GM19467 (cell line): Measurements from ENCODE around the gene MALRD1.

Experiments used
- ATAC-seq: cut with Tn5 transposase; IDR thresholded peaks from one replicate; pipeline ENCODE4 v1.9.1; 2021; ENCODE audit warnings: mild to moderate bottlenecking, moderate library complexity; ENCODE audit not compliant: unreplicated experiment

MALRD1 gene

GRCh38 chr10:19212590-19212989, 164.0 kb downstream of the MALRD1 start:
- no peak for ATAC-seq

DNA sequence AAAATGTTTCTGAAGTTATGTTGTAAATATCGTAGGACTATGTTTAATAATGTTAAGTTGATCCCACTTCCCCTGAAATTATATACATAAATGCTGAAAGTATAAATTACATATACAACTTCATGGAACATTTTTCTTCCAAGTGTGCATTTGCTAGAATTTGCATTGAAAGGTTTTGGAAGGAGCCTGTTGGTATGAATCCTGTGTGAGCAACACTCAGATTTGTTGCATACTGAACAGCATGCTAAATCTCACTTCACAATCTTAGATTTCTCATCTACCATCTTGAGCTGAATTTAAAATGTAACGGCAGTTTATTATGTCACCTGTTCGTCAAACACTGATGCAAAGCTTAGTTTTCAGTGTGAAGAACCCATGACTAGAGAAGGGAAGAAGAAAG, 172.6 kb downstream of the MALRD1 start:
- no peak for ATAC-seq

DNA sequence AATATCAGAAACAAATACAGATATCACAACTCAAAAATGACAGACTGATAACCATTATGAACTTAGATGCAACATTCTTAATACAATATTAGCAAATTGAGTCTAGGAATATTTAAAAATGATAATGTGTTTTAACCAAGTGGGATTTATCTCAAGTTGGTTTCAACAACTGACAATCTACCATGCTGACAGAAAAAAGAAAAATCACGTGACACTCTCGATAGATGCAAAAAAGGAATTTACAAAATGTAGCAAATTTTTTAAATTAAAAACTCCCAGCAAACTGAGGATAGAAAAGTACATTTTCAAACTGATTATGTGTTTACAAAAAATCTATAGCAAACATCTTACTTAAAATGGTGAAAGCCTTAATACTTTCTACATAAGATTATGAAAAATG, 177.4 kb downstream of the MALRD1 start:
- no peak for ATAC-seq

GRCh38 chr10:19231034-19231433, 182.4 kb downstream of the MALRD1 start:
- no peak for ATAC-seq

- no peak for ATAC-seq
These were observed 197.5 kb downstream of the MALRD1 start for GRCh38 chr10:19245889-19246752.

- ATAC-seq: no peak
These were observed 199.2 kb downstream of the MALRD1 start for GRCh38 chr10:19247843-19248242.

DNA sequence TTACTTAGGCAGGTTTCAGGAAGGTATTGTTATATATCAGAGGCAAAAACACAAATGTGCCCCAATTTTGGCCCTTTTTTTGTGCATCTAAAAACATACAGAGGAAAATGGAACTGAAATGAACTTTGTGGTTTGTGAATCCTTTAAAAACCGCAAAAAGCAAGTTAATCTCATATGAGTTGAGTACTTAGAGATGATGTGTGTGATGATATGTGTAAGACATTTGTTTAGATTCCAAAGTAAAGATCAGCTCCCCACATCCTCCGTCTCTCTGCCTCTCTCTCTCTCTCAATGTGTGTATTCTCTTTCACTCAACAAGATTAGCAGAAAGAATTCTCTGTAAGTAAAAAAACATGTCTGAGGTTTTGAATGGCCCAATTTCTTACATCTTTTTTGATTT, 201.9 kb downstream of the MALRD1 start:
- ATAC-seq: no peak

- ATAC-seq: no peak
These were observed 203.9 kb downstream of the MALRD1 start for GRCh38 chr10:19252531-19252930.

GRCh38 chr10:19256331-19256730, 207.7 kb downstream of the MALRD1 start:
- ATAC-seq: no peak

DNA sequence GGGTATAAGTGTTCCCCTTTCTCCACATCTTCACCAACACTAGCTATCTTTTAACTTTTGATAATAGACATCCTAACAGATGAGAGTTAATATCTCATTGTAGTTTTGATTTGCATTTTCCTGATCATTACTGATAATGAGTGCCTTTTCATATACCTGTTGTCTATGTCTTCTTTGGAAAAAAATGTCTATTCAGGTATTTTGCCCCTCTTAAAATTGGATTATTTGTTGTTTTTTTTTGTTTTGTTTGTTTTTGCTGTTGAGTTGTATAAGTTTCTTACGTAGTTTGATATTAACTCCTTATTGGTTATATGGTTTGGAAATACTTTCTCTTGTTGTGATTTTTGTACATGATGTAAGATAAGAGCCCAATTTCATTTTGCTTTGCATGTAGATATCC, 214.7 kb downstream of the MALRD1 start:
- no peak for ATAC-seq

DNA sequence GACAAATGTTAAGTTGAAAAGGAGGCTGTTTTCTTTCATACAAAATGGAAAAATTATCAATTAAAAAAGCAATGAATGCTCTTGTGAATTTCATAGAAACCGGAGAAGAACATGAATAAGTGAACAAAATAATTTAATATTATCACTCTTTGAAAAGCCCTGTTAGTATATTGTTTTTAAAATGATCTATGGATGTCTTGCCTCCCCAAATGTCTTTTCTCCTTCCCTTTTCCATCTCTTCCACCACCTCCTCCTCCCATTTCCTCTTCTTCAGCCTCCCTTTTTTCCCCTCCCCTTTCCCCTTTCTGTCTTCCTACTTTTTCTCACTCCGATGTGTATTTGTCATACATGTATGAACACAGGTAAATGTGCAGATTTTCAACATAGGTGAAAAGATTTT, 234.7 kb downstream of the MALRD1 start:
- no peak for ATAC-seq

DNA sequence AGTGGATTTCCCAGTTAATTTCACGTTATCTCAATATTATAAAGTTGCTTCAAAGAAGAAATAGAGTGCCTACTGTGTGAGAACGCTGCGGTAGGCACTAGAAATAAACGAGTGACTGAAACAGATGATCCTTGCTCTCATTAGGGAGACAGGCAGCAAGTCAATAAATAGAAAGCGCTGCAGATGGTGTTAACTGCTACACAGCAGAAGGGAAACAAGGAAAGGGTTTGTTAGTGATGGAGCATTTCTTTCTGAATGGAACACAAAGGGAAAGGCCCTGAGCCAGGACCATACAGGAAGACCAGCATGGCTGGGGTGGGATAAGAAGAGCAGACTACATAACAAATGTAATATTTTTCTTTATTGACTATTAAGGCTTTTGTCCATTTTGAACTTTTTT, 235.2 kb downstream of the MALRD1 start:
- no peak for ATAC-seq

DNA sequence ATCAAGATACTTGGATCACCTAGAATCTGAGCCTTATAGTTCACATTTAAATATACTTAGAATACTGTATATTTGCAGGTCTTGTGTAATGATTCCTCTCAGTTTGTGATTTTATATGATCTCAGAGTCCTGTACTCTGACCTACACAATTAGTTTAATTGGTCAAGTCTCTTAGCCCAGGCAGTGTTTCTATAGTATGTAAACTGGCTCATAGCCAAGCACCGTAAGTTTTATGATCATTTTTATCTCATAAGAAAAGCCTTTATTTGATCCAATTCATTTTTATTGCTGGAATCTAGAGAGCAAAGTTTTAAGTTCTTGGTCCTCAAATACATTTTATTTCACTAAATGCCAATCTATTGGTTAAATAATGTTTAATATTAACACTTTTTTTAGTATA, 242.2 kb downstream of the MALRD1 start:
- no peak for ATAC-seq

DNA sequence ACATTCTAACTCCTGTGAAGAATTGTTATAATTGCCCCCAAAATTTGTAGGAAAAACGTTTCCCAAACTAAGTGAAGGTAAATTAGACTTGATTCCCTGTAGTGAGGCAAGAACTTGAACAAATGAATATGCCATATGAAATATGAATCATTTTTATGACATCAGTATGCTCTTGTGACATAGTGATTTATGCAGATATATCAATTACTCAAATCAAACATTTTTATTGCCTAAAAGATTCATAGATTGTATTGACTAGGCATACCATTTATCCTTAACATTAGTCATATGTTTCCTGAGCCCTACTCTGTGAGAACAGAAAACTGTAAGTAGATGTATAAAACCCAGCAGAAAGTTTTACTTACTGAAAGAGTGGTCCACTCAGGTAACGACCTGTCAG, 245.6 kb downstream of the MALRD1 start:
- no peak for ATAC-seq

GRCh38 chr10:19299645-19300044, 251.0 kb downstream of the MALRD1 start:
- no peak for ATAC-seq

DNA sequence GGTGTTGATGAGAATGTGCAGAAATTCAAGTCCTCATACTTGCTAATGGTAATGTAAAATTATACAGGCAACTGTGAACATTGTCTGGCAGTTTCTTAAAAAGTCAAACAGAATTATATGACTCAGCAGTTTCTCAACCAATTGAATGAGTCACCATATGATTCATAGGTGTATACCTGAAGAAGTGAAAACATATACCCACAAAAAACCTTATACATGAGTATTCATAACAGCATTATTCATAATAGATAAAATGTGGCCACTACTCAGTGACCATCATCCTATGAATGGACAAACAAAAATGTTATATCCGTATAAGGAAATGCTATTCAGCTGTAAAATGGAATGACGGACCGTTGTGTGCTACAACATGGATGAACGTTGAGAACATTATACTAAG, 253.5 kb downstream of the MALRD1 start:
- ATAC-seq: no peak

DNA sequence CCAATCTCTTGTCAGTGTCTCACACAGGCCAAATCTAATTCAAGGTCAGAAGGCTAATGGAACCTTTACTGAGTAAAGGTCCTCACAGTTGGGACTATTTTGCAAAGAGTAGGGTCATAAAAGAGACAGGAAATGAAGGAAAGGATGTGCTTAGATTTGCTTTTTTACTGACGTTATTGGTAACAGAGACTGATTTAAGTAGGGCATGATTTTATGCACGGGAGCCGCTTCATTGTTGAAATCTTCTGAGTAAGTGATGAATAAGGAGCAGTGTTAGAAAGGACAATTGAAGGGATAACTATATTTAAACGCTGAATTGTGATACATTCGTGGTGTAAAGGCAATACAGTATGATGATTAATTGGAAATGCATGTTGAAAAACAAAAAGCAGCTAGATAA, 261.5 kb downstream of the MALRD1 start:
- ATAC-seq: no peak

- ATAC-seq: no peak
These were observed 267.7 kb downstream of the MALRD1 start for GRCh38 chr10:19316204-19316870.

DNA sequence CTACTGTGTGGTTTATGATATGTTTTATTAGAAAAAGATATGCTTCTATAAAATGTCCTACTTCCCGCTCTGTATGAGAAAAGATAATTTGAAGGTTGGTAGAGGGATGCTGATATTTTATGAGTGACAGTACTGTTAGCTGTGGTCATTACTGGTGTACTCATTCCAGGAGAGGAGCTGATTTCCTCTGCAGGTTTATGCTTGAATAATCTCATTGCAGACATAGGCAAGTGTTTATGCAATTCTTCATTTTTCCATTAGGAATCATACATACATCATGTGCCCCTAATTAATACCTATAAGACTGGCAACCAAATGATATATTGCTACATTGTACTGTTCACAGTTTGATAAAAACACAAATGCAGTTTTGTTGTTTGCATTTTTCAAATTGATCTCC, 269.4 kb downstream of the MALRD1 start:
- ATAC-seq: no peak

DNA sequence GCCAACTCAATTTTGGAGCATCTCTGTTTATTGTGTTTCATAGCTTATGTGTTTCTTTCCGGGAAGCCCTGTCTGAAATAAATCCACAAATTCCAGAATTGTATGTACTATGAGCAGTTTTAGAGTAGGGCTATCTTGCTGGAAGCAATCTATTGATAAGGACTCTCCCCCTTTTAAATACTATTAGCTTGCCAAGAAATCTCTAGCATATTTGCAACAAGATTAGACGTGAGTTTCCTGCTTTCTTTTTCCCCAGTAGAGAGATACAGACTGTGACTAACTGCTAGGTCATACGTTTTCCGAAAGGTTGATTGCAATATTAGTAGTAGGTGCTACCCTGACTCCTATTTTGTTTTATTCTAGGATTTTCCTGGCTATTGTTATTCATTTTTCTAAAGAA, 277.0 kb downstream of the MALRD1 start:
- ATAC-seq: no peak

DNA sequence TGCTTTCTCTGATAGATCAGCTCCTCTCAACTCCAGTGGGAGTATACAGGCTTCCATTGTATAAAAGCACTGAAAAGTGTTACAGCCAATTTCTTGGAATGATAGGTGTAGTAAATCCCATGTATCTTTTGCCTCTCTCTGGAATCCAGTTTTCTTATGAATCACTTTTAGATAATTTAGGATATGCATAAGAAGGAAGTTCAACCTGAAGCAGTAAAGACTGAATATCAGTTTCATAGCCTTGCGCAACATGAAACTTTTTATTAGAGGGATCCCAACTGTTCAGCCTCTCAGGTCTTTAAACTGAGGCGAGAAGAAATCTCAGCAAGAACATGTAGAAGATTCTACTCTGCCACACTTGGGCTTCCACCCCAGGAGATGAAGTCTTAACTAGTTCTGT, 280.0 kb downstream of the MALRD1 start:
- ATAC-seq: no peak

GRCh38 chr10:19329475-19329874, 280.9 kb downstream of the MALRD1 start:
- no peak for ATAC-seq
